Measurements from ENCODE around the gene MYPN.
A peak's percentile ranks its signal among the peaks of the same experiment; 100 is the strongest.
"Not testable (repeated sequence)": the region's sequence is repeated elsewhere in the genome, so short reads cannot be mapped to it uniquely, and the experiment has no call there.

The MYPN gene

GRCh38 chr10:68135362-68135761 lies 26.1 kb downstream of the MYPN start:
- DNase-seq (ENCODE audit: low spot score): no peak

DNA sequence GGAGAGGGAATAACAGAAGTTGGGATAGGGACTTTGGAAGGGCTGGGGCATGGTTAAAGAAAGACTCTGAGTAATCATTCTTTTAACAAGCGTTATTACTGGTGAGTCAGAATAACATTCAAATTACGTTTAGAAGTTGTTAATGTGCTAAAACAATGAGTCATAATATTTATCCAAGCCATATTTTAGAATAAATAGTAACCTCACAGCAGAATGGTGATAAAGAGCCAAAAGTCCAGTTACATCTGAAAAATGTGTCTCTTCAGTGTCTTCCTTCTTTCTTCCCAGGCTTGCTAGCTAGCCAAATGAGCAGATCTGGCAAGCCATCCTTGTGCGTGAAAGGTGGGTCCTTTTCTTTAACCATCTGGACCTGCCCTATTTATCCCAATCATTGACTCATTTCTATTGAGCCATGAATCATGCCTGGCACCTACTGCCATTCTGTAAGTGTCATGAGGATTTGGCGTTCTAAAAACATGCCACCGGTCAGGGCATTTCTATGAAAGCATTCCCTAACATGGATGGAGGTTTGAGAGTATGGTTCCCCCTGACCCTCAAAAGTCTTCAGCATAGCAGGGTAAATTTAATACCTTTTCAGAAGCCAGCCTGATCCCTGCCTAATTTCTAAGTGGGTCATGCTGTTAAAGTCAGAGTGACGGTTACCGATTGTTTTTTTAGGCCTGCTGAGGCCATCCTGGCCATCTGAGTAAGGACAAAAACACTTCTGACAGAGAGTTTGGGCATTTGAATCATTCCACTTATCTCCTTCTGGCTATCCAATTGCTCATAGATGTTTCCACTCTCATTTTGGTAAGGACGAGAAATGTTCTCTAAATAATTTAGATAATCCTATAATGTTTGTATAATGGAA lies 26.9 kb downstream of the MYPN start:
- DNase-seq (ENCODE audit: low spot score): no peak

DNA sequence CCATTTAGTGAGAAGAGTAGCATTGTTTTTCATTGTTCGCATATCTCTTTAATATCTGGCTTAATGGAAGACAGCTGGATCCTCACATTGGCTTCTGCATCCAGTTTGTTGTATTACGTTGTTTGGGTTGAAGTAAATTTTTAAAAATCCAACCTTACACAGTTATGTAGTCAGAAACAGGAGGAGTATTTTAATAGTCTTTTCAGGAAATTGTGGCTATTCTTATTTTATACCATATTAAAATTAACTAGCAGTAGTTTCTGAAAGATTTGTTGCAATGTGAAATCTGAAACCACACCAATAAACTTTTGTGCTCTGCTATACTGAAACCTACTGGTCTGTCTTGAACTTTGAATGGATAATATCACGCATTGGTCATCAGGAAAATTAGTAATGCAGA lies 27.9 kb downstream of the MYPN start:
- DNase-seq (ENCODE audit: low spot score): no peak

DNA sequence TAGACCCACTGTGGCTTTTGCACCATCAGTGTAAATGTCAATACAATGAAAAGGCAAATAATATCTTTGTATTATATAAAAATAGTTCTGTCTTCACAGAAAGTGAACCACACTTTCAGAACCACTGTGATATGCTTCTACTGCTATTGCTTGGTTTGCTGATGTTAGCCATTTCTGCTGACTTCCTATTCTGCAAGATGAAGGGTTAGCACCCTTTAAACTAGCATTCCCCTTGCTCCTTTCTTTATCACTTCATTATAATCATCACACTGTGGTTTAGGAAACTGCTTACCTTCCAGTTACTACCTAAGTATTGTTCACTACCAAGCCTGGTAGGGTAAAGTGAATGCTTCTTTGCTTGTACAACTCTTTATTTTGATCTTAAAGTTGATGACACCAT lies 29.2 kb downstream of the MYPN start:
- no peak for DNase-seq (ENCODE audit: low spot score)

DNA sequence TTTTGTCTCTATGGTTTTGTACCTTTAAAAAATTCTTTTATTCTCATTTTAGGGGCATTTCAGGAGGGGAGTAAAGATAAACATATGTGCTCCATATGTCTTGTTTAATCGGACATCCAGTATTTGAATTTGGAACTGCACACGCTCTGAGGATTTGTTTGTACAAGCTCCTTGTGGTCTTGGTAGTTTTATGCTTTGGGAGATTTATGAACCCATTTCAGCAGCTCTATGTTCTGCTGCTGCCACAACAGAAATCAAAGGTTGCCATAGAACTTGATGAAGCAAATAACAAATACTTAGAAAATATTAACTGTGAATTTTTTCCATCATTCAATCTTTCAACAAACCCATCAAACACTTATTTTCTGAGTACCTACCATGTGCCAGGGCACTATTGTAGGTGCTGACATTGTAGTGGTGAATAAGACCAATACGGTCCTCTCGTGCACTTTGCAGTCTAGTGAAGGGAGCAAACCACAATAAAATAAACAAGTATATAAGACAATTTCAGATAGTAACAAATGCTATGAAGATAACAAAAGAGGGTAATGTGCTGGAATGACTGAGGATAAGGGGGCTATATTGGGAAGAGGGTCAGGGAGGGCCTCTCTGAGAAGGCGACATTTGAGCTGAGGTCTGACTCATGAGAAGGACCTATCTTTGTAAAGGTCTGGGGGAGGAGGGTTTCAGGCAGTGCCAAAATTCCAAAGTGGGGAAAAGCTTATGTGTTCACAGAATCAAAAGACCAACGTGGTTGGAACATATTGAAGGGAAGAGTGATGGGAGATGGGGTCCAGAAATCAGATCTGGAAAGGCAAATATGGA lies 30.4 kb downstream of the MYPN start:
- DNase-seq (ENCODE audit: low spot score): no peak

- no peak for DNase-seq (ENCODE audit: low spot score)
Observed at GRCh38 chr10:68142761-68143160, 33.5 kb downstream of the MYPN start.

DNA sequence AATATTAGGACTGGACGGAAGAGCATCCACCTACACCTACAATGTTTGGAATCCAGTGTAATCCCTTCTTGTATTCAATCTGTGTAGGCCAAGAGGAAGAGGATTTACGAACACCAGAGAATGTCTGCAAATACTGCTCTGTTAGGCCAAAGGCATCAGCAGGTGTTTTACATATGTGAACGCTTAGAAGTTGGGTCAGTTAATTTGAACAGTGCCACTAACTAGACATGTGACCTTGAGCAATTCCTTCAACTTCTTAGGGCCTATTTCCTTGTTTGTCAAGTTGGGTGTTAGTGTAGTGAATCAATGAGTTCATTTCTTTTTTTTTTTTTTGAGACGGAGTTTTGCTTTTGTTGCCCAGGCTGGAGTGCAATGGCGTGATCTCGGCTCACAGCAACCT lies 35.4 kb downstream of the MYPN start:
- DNase-seq (ENCODE audit: low spot score): no peak

DNA sequence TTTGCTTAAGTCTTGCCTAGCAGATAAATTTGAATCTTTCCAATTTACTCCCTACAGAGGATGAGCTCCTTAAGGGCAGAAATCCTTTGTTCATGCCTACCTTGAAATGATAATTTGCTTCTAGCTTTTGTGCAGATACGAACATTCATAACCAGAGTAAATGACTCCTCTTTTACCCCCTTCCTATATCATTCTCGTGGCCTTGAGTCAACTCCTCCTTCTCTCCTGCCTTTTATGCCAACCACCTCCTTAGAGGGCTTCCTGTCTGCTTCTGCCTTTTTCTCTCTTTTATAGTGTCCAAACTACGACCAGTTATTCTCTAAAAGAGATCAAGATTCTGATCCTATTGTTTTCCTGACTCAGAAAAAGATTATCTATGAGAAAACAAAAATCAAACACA lies 36.4 kb downstream of the MYPN start:
- no peak for DNase-seq (ENCODE audit: low spot score)

DNA sequence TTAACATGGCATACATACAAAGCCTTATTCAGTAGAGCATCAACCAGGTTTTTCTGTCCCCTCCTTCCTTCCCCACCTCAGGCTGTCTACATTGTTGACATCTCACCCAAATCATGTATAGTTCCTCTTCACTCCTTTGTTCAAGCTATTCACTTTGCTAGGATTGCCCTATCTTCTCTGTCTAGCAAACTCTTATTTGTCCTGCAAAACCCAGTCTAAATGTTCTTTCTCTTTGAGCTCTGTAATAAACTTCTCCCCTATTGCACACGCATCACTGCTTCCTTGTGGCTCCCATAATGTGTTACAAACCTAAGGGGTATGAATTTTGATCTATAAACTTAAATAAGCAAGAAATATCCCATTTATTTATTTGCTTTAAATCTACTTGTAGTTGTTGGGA lies 36.8 kb downstream of the MYPN start:
- no peak for DNase-seq (ENCODE audit: low spot score)

DNA sequence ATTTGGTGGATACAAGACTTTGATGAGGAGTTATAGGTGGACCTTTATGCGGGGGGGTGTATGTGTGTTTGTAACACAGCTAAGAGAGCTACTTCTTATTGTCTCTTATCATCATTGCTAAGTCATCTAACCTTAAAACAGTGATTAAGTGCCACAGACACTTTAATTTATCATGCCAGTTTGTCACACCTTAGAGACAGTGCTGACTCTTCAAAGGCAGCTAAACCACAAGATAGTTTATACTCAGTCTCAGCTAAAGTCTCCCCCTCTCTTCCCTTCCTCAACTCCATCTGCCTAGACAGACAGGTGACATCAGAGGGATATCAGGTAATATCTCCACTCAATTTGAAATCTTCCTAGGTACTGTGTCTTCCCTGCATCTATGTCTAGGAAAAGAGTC lies 42.2 kb downstream of the MYPN start:
- DNase-seq (ENCODE audit: low spot score): no peak

GRCh38 chr10:68153473-68154210 lies 44.4 kb downstream of the MYPN start:
- peak; percentile 50 for DNase-seq (ENCODE audit: low spot score)

DNA sequence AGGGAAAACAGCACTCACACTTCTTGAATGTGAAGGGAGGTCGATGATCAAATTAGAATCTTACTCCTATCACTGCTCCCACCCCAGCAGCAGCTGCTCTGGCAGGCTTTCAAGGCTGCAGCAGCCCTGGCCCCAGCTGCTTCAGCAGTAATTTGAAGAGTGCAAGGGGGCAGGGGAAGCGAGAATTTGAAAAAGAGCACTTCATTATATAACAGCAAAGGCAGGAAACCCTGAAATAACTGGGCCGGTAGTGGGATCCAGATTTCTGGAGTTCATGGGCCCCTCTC lies 44.9 kb downstream of the MYPN start:
- DNase-seq (ENCODE audit: low spot score): no peak

DNA sequence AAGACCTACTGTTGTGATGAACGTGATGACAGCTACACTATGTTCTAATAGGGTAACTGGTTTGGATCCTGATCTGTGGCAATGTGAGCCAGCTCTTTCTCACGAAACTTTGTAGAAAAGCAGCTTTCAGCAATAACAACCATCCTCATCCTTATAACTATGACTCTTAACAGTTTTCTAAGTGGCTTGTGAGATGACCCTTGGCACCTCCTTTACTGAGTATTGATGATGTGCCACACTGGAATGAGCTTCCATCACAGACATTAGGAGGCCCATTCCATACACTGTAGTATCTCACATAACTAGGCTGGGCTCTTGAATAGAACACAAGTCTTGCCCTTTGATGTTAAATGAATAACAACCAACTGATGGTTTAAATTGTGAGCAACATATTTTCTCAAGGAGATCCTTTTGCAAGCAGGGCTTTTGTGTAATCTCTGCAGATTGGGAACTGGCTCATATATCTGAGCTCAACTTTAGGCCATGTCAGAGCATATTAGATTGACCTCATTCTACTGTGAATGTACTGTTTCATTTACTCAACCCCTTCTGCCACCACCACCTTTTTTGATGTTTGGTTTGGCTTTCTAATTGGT lies 46.4 kb downstream of the MYPN start:
- DNase-seq (ENCODE audit: low spot score): no peak

- DNase-seq (ENCODE audit: low spot score): peak; percentile 66
Observed at GRCh38 chr10:68156373-68157185, 47.3 kb downstream of the MYPN start.

GRCh38 chr10:68157522-68157921 lies 48.2 kb downstream of the MYPN start:
- not testable (repeated sequence) for DNase-seq (ENCODE audit: low spot score)

DNA sequence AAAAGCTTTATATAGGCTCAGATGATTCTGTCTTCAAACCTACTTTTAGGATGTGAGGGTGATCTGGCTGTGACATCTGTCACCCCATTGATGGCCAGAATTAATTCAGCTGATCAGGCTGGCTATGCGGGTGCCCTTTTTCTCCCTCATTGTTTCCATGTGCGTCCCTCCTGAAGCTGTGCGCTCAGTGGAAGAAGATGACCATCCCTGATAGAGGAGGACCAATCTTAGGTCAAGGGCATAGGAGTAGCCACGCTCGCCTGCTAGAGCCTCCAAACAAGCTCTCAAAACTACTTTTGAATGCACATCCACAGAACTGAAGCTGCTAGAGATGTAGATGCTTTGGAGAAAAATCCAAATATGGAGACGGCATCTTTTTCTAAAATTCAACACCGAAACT lies 48.7 kb downstream of the MYPN start:
- no peak for DNase-seq (ENCODE audit: low spot score)

- no peak for DNase-seq (ENCODE audit: low spot score)
Observed at GRCh38 chr10:68163735-68164134, 54.4 kb downstream of the MYPN start.

DNA sequence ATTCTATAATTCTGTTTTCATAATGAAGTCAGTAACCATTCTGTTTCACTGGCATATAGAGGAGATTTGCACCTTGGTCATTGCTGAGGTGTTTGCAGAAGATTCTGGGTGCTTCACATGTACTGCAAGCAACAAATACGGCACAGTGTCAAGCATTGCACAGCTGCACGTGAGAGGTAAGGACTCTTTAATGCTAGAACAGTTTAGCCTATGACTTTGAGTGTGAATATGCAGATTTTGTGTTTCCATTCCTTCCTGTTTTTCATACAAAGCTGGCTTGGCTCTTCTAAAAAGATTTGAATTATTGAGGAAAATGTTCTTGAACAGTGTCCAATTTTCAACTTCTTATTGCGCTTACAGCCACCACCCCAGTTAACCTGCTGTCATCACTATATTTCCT lies 56.4 kb downstream of the MYPN start:
- DNase-seq (ENCODE audit: low spot score): no peak

DNA sequence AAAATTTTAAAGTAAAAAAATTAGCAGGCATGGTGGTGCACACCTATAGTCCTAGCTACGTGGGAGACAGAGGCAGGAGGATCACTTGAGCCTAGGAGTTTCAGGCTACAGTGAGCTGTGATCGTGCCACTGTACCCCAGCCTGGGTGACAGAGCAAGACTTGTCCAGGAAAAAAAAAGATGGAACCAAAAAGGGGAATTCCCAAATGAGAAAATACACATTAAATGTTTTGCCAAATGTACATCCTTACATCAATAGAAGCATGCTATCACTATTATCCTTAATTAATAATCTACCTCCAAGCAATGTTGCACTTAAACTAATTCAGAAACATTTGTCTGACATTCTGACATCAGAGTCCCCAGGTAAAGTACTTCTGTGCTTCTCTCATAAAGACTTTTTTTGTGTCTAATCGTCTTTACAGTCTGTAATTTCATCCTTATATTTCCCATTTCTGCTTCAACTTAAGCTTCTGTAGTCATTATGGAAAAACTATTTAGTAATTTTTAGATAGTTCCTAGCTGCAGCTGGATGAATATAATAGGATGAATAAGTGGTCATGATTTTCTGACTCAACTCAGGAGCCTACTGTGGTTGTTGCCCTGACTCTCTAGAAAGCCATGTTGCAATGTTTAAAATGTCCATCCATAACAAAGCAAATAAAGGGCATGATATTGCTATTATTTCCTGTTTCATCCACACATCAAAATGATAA lies 57.7 kb downstream of the MYPN start:
- DNase-seq (ENCODE audit: low spot score): no peak

DNA sequence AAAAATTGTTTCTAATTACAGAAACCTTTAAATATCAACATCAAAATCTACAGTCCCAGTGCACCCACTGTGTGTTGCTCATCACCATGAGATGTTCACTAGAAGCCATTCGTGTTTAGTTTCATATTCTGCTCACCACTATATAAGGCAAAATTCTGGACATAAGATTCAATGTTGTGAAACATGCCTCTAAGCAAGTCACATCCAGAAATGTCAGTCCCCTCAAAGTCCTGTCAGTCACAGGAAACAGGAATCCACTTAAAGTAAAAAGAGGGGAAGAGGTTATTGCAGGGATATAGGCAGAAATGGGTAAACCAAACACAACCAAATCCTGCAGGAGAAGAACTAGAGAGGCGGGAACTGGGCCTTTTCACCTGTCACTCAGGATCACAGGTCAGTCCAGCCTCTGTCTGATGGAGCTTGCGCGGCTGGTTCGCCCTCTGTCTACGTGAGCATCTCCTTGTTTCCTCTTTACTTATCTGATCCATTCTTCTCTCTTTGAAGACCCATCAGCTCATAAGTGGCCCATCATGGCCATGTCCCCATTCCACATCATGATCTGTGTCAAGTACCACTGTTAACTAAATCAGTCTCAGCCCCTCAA lies 58.4 kb downstream of the MYPN start:
- no peak for DNase-seq (ENCODE audit: low spot score)
